ENCODE results near the gene HSPBP1. TPM values are rescaled to one million over a fixed set of nuclear protein-coding genes. Genes with fewer than 3 reads are reported as not detected.
A peak's percentile ranks its signal among the peaks of the same experiment; 100 is the strongest.

The HSPBP1 gene
- total RNA-seq, 1 experiment from 2014 or later: 72.8 TPM

- intact Hi-C loops (cut with micrococcal nuclease; ENCODE audit: unreplicated experiment): loop anchor here (5.0 kb wide), 1 partner anchor 77 kb away; the partner anchor contains the start of gene TMEM238
- no TSS peak for BruUV-seq (replicated peaks)
- H3K36me3 Mint-ChIP-seq (ENCODE audit: insufficient read depth, unreplicated experiment): peaks cover 11% of the 10 kb centered on the region
- no peak for DNase-seq
- H3K4me1 Mint-ChIP-seq (ENCODE audit: low read depth, unreplicated experiment): peaks cover 10% of the 10 kb centered on the region
- CTCF ChIA-PET: no interaction called here
- peaks cover 16% of the 10 kb centered on the region for H3K27me3 Mint-ChIP-seq (ENCODE audit: unreplicated experiment)
- H3K9me3 Mint-ChIP-seq (ENCODE audit: low read depth, unreplicated experiment): no peaks in the 10 kb centered on the region
- H3K4me3 Mint-ChIP-seq (ENCODE audit: low read depth, unreplicated experiment): no peak overlapping the region
- TF ChIP-seq, protein P1, sequence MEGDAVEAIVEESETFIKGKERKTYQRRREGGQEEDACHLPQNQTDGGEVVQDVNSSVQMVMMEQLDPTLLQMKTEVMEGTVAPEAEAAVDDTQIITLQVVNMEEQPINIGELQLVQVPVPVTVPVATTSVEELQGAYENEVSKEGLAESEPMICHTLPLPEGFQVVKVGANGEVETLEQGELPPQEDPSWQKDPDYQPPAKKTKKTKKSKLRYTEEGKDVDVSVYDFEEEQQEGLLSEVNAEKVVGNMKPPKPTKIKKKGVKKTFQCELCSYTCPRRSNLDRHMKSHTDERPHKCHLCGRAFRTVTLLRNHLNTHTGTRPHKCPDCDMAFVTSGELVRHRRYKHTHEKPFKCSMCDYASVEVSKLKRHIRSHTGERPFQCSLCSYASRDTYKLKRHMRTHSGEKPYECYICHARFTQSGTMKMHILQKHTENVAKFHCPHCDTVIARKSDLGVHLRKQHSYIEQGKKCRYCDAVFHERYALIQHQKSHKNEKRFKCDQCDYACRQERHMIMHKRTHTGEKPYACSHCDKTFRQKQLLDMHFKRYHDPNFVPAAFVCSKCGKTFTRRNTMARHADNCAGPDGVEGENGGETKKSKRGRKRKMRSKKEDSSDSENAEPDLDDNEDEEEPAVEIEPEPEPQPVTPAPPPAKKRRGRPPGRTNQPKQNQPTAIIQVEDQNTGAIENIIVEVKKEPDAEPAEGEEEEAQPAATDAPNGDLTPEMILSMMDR (IDR thresholded peaks at IDR 0.05; ENCODE audit: unreplicated experiment): no peak
- H3K27ac Mint-ChIP-seq (ENCODE audit: unreplicated experiment): no peak overlapping the region
Observed at GRCh38 chr19:55304980-55305379, 25.1 kb upstream of the HSPBP1 start.

DNA sequence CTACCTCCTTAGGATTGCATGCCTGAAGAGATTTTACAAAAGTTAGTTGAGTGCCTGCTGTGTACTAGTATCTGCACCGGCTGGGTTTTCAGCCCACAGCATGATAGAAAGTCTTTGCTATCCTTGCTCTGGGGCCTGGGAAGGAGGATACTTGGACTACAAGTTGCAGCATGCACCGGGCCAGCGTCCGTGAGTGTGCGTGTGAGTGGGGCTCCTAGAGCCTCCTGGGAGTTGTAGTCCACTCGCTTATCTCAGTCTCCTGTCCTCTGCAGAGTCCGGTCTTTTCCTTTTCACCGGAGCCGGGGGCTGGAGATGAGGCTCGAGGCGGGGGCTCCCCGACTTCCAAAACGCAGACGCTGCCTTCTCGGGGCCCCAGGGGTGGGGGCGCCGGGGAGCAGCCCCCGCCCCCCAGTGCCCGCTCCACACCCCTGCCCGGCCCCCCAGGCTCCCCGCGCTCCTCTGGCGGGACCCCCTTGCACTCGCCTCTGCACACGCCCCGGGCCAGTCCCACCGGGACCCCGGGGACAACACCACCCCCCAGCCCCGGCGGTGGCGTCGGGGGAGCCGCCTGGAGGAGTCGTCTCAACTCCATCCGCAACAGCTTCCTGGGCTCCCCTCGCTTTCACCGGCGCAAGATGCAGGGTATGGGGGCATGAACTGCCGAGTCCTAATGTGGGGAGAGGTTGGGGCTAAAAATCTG is 24.5 kb upstream of the HSPBP1 start:
- Mint-ChIP-seq H3K36me3 (ENCODE audit: insufficient read depth, unreplicated experiment) (peaks cover 11% of the 10 kb centered on the region), H3K27ac (ENCODE audit: unreplicated experiment) (no peak overlapping the region), H3K27me3 (ENCODE audit: unreplicated experiment) (peaks cover 22% of the 10 kb centered on the region), H3K4me3 (ENCODE audit: low read depth, unreplicated experiment) (no peak overlapping the region), H3K4me1 (ENCODE audit: low read depth, unreplicated experiment) (peaks cover 10% of the 10 kb centered on the region), H3K9me3 (ENCODE audit: low read depth, unreplicated experiment) (no peaks in the 10 kb centered on the region)
- no TSS peak for BruUV-seq (replicated peaks)
- intact Hi-C loops (cut with micrococcal nuclease; ENCODE audit: unreplicated experiment): loop anchor here (5.0 kb wide), 1 partner anchor 78 kb away; the partner anchor contains the start of gene TMEM238
- CTCF ChIA-PET: no interaction called here
- TF ChIP-seq, protein P1 (IDR thresholded peaks at IDR 0.05; ENCODE audit: unreplicated experiment): no peak
- peak; percentile 48 for DNase-seq

GRCh38 chr19:55303477-55303876 is 23.6 kb upstream of the HSPBP1 start:
- CTCF ChIA-PET: interaction anchor here (3.1 kb wide), 1 partner anchor 36 kb away, joined by 35 read pairs; the partner anchor contains the start of gene KMT5C
- intact Hi-C loops (cut with micrococcal nuclease; ENCODE audit: unreplicated experiment): loop anchor here (5.0 kb wide), 1 partner anchor 79 kb away; the partner anchor contains the start of gene TMEM238
- Mint-ChIP-seq H3K27ac (ENCODE audit: unreplicated experiment) (no peak overlapping the region), H3K27me3 (ENCODE audit: unreplicated experiment) (peaks cover 31% of the 10 kb centered on the region), H3K4me3 (ENCODE audit: low read depth, unreplicated experiment) (no peak overlapping the region), H3K36me3 (ENCODE audit: insufficient read depth, unreplicated experiment) (peaks cover 11% of the 10 kb centered on the region), H3K9me3 (ENCODE audit: low read depth, unreplicated experiment) (no peaks in the 10 kb centered on the region), H3K4me1 (ENCODE audit: low read depth, unreplicated experiment) (peaks cover 10% of the 10 kb centered on the region)
- TF ChIP-seq, protein P1 (IDR thresholded peaks at IDR 0.05; ENCODE audit: unreplicated experiment): no peak
- TSS peak; percentile 34 for BruUV-seq (replicated peaks)
- DNase-seq: no peak

DNA sequence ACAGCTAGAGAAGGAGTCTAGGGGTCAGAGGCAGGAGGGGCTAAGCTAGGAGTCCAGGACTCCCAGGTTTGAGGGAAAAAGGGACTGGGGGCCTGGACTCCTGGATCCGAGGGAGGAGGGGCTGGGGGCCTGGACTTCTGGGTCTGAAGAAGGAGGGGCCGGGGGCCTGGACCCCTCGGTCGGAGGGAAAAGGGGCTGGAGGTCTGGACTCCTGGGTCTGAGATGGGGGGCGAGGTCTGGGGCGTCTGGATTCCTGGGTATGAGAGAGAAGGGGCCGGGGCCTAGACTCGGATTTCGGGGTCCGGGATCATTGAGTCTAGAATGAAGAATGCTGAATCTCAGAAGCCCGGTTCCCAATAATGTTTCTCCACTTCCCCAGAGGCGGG is 22.4 kb upstream of the HSPBP1 start:
- Mint-ChIP-seq H3K27ac (ENCODE audit: unreplicated experiment) (no peak overlapping the region), H3K4me1 (ENCODE audit: low read depth, unreplicated experiment) (peaks cover 10% of the 10 kb centered on the region), H3K27me3 (ENCODE audit: unreplicated experiment) (peaks cover 33% of the 10 kb centered on the region), H3K4me3 (ENCODE audit: low read depth, unreplicated experiment) (peak overlapping the region; percentile 75), H3K36me3 (ENCODE audit: insufficient read depth, unreplicated experiment) (peaks cover 11% of the 10 kb centered on the region), H3K9me3 (ENCODE audit: low read depth, unreplicated experiment) (no peaks in the 10 kb centered on the region)
- no peak for DNase-seq
- intact Hi-C loops (cut with micrococcal nuclease; ENCODE audit: unreplicated experiment): loop anchor here (5.0 kb wide), 1 partner anchor 80 kb away; the partner anchor contains the start of gene TMEM238
- CTCF ChIA-PET: interaction anchor here (0.6 to 3.1 kb wide), 7 partner anchors 20 to 233 kb away, joined by 3 to 35 read pairs (median 3); partner anchors contain the start of genes KMT5C and TMEM238
- TF ChIP-seq, protein P1 (IDR thresholded peaks at IDR 0.05; ENCODE audit: unreplicated experiment): no peak
- BruUV-seq (replicated peaks): no TSS peak
